ENCODE data around the gene CSMD2. TPM values are rescaled to one million over a fixed set of nuclear protein-coding genes. Genes with fewer than 3 reads are reported as not detected.

Gene CSMD2
- polyA plus RNA-seq, 1 experiment: 1.8 TPM

- no peak for DNase-seq (ENCODE audit: low read depth)
- no peak for TF ChIP-seq CTCF (IDR thresholded peaks at IDR 0.05; ENCODE audit: insufficient read depth, low read depth, low read length)
- ChIA-PET POLR2A (no interaction called here), CTCF (interaction anchor here (1.2 kb wide), 1 partner anchor 7 kb away, joined by 5 read pairs; no protein-coding TSS in a partner anchor)
- Histone ChIP-seq H3K27me3 (ENCODE audit: control insufficient read depth, insufficient read depth, low read length) (no peaks in the 10 kb centered on the region; the same call in 1 of the 2 replicates), H3K4me3 (ENCODE audit: low read depth, low read length) (no peak overlapping the region), H3K36me3 (ENCODE audit: control insufficient read depth, insufficient read depth, low read length) (no peaks in the 10 kb centered on the region)
Observed at GRCh38 chr1:33616780-33617179, 548.2 kb downstream of the CSMD2 start.

- no peaks in the 10 kb centered on the region; the same call in 1 of the 2 replicates for H3K36me3 ChIP-seq (ENCODE audit: control insufficient read depth, insufficient read depth, low read length)
- DNase-seq (ENCODE audit: low read depth): no peak
- no peak overlapping the region for H3K4me3 ChIP-seq (ENCODE audit: low read depth, low read length)
- no peaks in the 10 kb centered on the region; the same call in 1 of the 2 replicates for H3K27me3 ChIP-seq (ENCODE audit: control insufficient read depth, insufficient read depth, low read length)
- ChIA-PET CTCF (interaction anchor here (1.0 to 1.2 kb wide), 2 partner anchors 9 to 14 kb away, joined by 3 to 5 read pairs; no protein-coding TSS in a partner anchor), POLR2A (no interaction called here)
- TF ChIP-seq CTCF (IDR thresholded peaks at IDR 0.05; ENCODE audit: insufficient read depth, low read depth, low read length): no peak
Observed at GRCh38 chr1:33615546-33615945, 549.5 kb downstream of the CSMD2 start.

GRCh38 chr1:33610864-33611455, 554.1 kb downstream of the CSMD2 start:
- no peak overlapping the region for H3K4me3 ChIP-seq (ENCODE audit: low read depth, low read length)
- no peak for TF ChIP-seq CTCF (IDR thresholded peaks at IDR 0.05; ENCODE audit: insufficient read depth, low read depth, low read length)
- ChIA-PET CTCF (interaction anchor here (0.8 to 3.5 kb wide), 6 partner anchors 15 to 734 kb away, joined by 3 to 19 read pairs (median 5); no protein-coding TSS in a partner anchor), POLR2A (no interaction called here)
- H3K36me3 ChIP-seq (ENCODE audit: control insufficient read depth, insufficient read depth, low read length): no peaks in the 10 kb centered on the region; the same call in 1 of the 2 replicates
- H3K27me3 ChIP-seq (ENCODE audit: control insufficient read depth, insufficient read depth, low read length): no peaks in the 10 kb centered on the region; the same call in 1 of the 2 replicates
- no peak for DNase-seq (ENCODE audit: low read depth)

- Histone ChIP-seq H3K4me3 (ENCODE audit: low read depth, low read length) (no peak overlapping the region), H3K27me3 (ENCODE audit: control insufficient read depth, insufficient read depth, low read length) (no peaks in the 10 kb centered on the region; the same call in 1 of the 2 replicates), H3K36me3 (ENCODE audit: control insufficient read depth, insufficient read depth, low read length) (no peaks in the 10 kb centered on the region; the same call in 1 of the 2 replicates)
- ChIA-PET POLR2A (no interaction called here), CTCF (interaction anchor here (1.0 to 3.5 kb wide), 3 partner anchors 139 to 392 kb away, joined by 4 to 19 read pairs (median 9); no protein-coding TSS in a partner anchor)
- TF ChIP-seq CTCF (IDR thresholded peaks at IDR 0.05; ENCODE audit: insufficient read depth, low read depth, low read length): no peak
- no peak for DNase-seq (ENCODE audit: low read depth)
Observed at GRCh38 chr1:33610391-33610790, 554.6 kb downstream of the CSMD2 start.

GRCh38 chr1:33609739-33610138, 555.3 kb downstream of the CSMD2 start:
- CTCF ChIA-PET: interaction anchor here (2.7 kb wide), 1 partner anchor 139 kb away, joined by 9 read pairs; no protein-coding TSS in a partner anchor
- POLR2A ChIA-PET: no interaction called here

More at GRCh38 chr1:33609739-33610138, 555.3 kb downstream of the CSMD2 start:
- no peak overlapping the region for H3K4me3 ChIP-seq (ENCODE audit: low read depth, low read length)
- TF ChIP-seq CTCF (IDR thresholded peaks at IDR 0.05; ENCODE audit: insufficient read depth, low read depth, low read length): no peak
- H3K27me3 ChIP-seq (ENCODE audit: control insufficient read depth, insufficient read depth, low read length): no peaks in the 10 kb centered on the region
- no peak for DNase-seq (ENCODE audit: low read depth)
- no peaks in the 10 kb centered on the region; the same call in 1 of the 2 replicates for H3K36me3 ChIP-seq (ENCODE audit: control insufficient read depth, insufficient read depth, low read length)

Data from BJ (cell line).